DOHH2 (cell line): Measurements from ENCODE around the gene CDK14.

Experiments used
- CTCF ChIP-seq: fragments of 200-600 bp; sonication (generic); IDR thresholded peaks from one replicate; pipeline ENCODE4 v1.5.1; 2014; ENCODE audit warnings: antibody characterized with exemption, mild to moderate bottlenecking, low read depth, low read length; ENCODE audit not compliant: poor library complexity, severe bottlenecking
- EZH2phosphoT487 ChIP-seq: fragments of 200-600 bp; sonication (generic); IDR thresholded peaks from 2 replicates; pipeline ENCODE4 v1.6.1; 2017; ENCODE audit warnings: borderline replicate concordance, mild to moderate bottlenecking, antibody characterized with exemption, low read length, moderate library complexity, mixed read lengths

- TF ChIP-seq EZH2phosphoT487 (no peak), CTCF (no peak)
Observed at GRCh38 chr7:90631502-90631901, 35.4 kb downstream of the CDK14 start.
